Spleen (tissue), 11 donors: ENCODE data around the gene NUP98. TPM values are rescaled to one million over a fixed set of nuclear protein-coding genes. Genes with fewer than 3 reads are reported as not detected.
A peak's percentile ranks its signal among the peaks of the same experiment; 100 is the strongest.

Experiments used
- DNase-seq: peaks from one replicate; pipeline ENCODE4 v3.0.0-alpha.2; 2020
- H3K27ac ChIP-seq, 8 donors: fragments of 200-600 bp; sonication (generic) in 7 of 8; 1 replicate in 4 of 8; 2 replicates in 4 of 8; pipeline versions ENCODE4 v1.5.0 to v1.8.0; 2016 to 2021; ENCODE audit warnings: inconsistent platforms in 4 of 8, mild to moderate bottlenecking in 4 of 8, moderate library complexity in 1 of 8
- H3K27me3 ChIP-seq, 7 donors: fragments of 200-600 bp; sonication (generic) in 6 of 7; replicated peaks in 1 of 7; 1 replicate in 4 of 7; 2 replicates in 3 of 7; pipeline versions ENCODE4 v1.5.0 to v1.8.0; 2016 to 2021; ENCODE audit warnings: inconsistent platforms in 3 of 7, mild to moderate bottlenecking in 1 of 7
- H3K36me3 ChIP-seq, 6 donors: fragments of 200-600 bp; sonication (generic) in 5 of 6; 1 replicate in 4 of 6; 2 replicates in 2 of 6; pipeline versions ENCODE4 v1.5.0 to v1.8.0; 2016 to 2021; ENCODE audit warnings: inconsistent platforms in 2 of 6
- H3K4me1 ChIP-seq, 6 donors: fragments of 200-600 bp; sonication (generic) in 5 of 6; 1 replicate in 3 of 6; 2 replicates in 3 of 6; pipeline versions ENCODE4 v1.5.0 to v1.8.0; 2016 to 2021; ENCODE audit warnings: inconsistent platforms in 3 of 6
- H3K4me3 ChIP-seq, 8 donors: fragments of 200-600 bp; sonication (generic) in 7 of 8; 1 replicate in 4 of 8; 2 replicates in 4 of 8; pipeline versions ENCODE4 v1.5.0 to v1.8.0; 2016 to 2021; ENCODE audit warnings: inconsistent platforms in 4 of 8, mild to moderate bottlenecking in 4 of 8, moderate library complexity in 2 of 8
- H3K9me3 ChIP-seq, 8 donors: fragments of 200-600 bp; sonication (generic) in 7 of 8; 1 replicate in 4 of 8; 2 replicates in 4 of 8; pipeline versions ENCODE4 v1.5.0 to v1.8.0; 2016 to 2021; ENCODE audit warnings: inconsistent platforms in 4 of 8
- CTCF ChIP-seq, 11 experiments: fragments of 200-600 bp in 7 of 11; fragments of 450-650 bp in 4 of 11; sonication (generic) in 4 of 11; IDR thresholded peaks in 8 of 11; conservative IDR thresholded peaks in 3 of 11; 1 replicate in 7 of 11; 2 replicates in 4 of 11; pipeline versions ENCODE4 v1.4.0 to v1.8.0; 2016 to 2021; ENCODE audit warnings: antibody characterized with exemption in 11 of 11, inconsistent platforms in 4 of 11, mild to moderate bottlenecking in 1 of 11
- POLR2A ChIP-seq, 3 donors: fragments of 450-650 bp; IDR thresholded peaks; one replicate each; pipeline ENCODE4 v1.5.1; 2017; ENCODE audit warnings: antibody characterized with exemption in 3 of 3, mild to moderate bottlenecking in 1 of 3
- POLR2AphosphoS5 ChIP-seq, 3 donors: sonication (generic); formaldehyde crosslinking; IDR thresholded peaks; one replicate each; pipeline ENCODE4 v1.5.1; 2017; ENCODE audit warnings: antibody characterized with exemption in 3 of 3
- WGBS, 5 donors: extraction: QIAGEN DNeasy Blood & Tissue Kit in 3 of 5; methylation state at CpG; one replicate each; pipeline versions ENCODE4 v1.1.5 to v1.1.7; 2013 to 2018; 5-methylcytosine and 5-hydroxymethylcytosine counted together
- intact Hi-C: fragments of 100-400 bp; cut with DNase I; formaldehyde crosslinking; loops from one replicate; pipeline ENCODE4 v1.15.0; 2023; ENCODE audit warnings: low total_unique reads
- polyA plus RNA-seq, 3 donors: library from polyadenylated mRNA; stranded (reverse); fragments of 200-250 nt; gene quantifications; one replicate each; pipeline ENCODE4 v1.2.1, GENCODE V29; 2013
- total RNA-seq, 7 donors: library from RNA; depleted of rRNA in 3 of 7; stranded (reverse); fragments of >200 nt in 3 of 7; fragmentation: NEBNext Ultra II Directional in 4 of 7; extraction: Animal tissue kit (Norgen Biotek cat#: 25700) in 4 of 7; gene quantifications; one replicate each; pipeline versions ENCODE4 v1.1.0 to v1.2.1, GENCODE V29; 2016 to 2021
- donor health status: healthy with polysubstance abuse.
- donor health status: DM: no; HTN: no; CAD: no; lungs with moderate emphysema.
- donor health status: DM: no; HTN: no; CAD: no.
- donor health status: Bipolar disorder and iron deficiency.
- donor health status: healthy.
- donor health status: DM: no; HTN: no; CAD: no.
- donor health status: DM: yes; HTN: yes; CAD: no.

NUP98 gene
- total and polyA plus RNA-seq, 10 donors: 12.6 to 171 (median 88.7) TPM

GRCh38 chr11:3700910-3701309 is 96.4 kb downstream of the NUP98 start:
- H3K9me3 ChIP-seq: no peaks in the 10 kb centered on the region
- TF ChIP-seq POLR2AphosphoS5 (IDR thresholded peaks at IDR 0.05) (no peak), POLR2A (IDR thresholded peaks at IDR 0.05) (no peak), CTCF (IDR thresholded peaks at IDR 0.05 in 8 of 11, conservative IDR thresholded peaks at IDR 0.05 in 3 of 11) (no peak)
- 92 to 99% (median 93%) methylated on average over 2 of the region's 2 CpGs for WGBS, 5 donors
- H3K4me3 ChIP-seq: no peak overlapping the region
- H3K27me3 ChIP-seq: no peaks in the 10 kb centered on the region
- H3K36me3 ChIP-seq: peaks cover 7 to 100% (median 92%) of the 10 kb centered on the region in 6 donors
- no peak overlapping the region for H3K27ac ChIP-seq
- intact Hi-C loops: no loop called here
- no peaks in the 10 kb centered on the region for H3K4me1 ChIP-seq
- DNase-seq: no peak

GRCh38 chr11:3700410-3700809 is 96.9 kb downstream of the NUP98 start:
- Histone ChIP-seq H3K27ac (no peak overlapping the region), H3K4me3 (no peak overlapping the region), H3K9me3 (no peaks in the 10 kb centered on the region), H3K4me1 (no peaks in the 10 kb centered on the region), H3K27me3 (no peaks in the 10 kb centered on the region), H3K36me3 (peaks cover 8 to 100% (median 93%) of the 10 kb centered on the region in 6 donors)
- intact Hi-C loops: no loop called here
- DNase-seq: no peak
- TF ChIP-seq POLR2AphosphoS5 (IDR thresholded peaks at IDR 0.05) (no peak), CTCF (IDR thresholded peaks at IDR 0.05 in 8 of 11, conservative IDR thresholded peaks at IDR 0.05 in 3 of 11) (no peak), POLR2A (IDR thresholded peaks at IDR 0.05) (no peak)
- 90 to 96% (median 92%) methylated on average over 2 of the region's 2 CpGs for WGBS, 5 donors

- Histone ChIP-seq H3K4me3 (no peak overlapping the region), H3K9me3 (no peaks in the 10 kb centered on the region), H3K27ac (no peak overlapping the region), H3K36me3 (peaks cover 0 to 100% (median 96%) of the 10 kb centered on the region in 6 donors), H3K27me3 (no peaks in the 10 kb centered on the region), H3K4me1 (no peaks in the 10 kb centered on the region)
- 72 to 98% (median 96%) methylated on average over 4 of the region's 4 CpGs for WGBS, 5 donors
- DNase-seq: no peak
- TF ChIP-seq CTCF (IDR thresholded peaks at IDR 0.05 in 8 of 11, conservative IDR thresholded peaks at IDR 0.05 in 3 of 11): no peak
- intact Hi-C loops: no loop called here
Observed at GRCh38 chr11:3686751-3687150, 110.6 kb downstream of the NUP98 start.

- intact Hi-C loops: no loop called here
- H3K27me3 ChIP-seq: no peaks in the 10 kb centered on the region
- H3K36me3 ChIP-seq: peaks cover 0 to 100% (median 96%) of the 10 kb centered on the region in 6 donors
- H3K27ac ChIP-seq: no peak overlapping the region
- DNase-seq: no peak
- 89 to 98% (median 93%) methylated on average over 7 of the region's 7 CpGs for WGBS, 5 donors
- H3K4me1 ChIP-seq: no peaks in the 10 kb centered on the region
- no peaks in the 10 kb centered on the region for H3K9me3 ChIP-seq
- no peak overlapping the region for H3K4me3 ChIP-seq
- TF ChIP-seq CTCF (IDR thresholded peaks at IDR 0.05 in 8 of 11, conservative IDR thresholded peaks at IDR 0.05 in 3 of 11) (no peak), POLR2A (IDR thresholded peaks at IDR 0.05) (no peak), POLR2AphosphoS5 (IDR thresholded peaks at IDR 0.05) (peak in 1 of 3 donors; percentile 4)
Observed at GRCh38 chr11:3685923-3686322, 111.4 kb downstream of the NUP98 start.
